Smooth muscle cell (in vitro differentiated cells): ENCODE data around the gene ZNF366. TPM values are rescaled to one million over a fixed set of nuclear protein-coding genes. Genes with fewer than 3 reads are reported as not detected.

Source experiments
- DNase-seq: peaks from one replicate; lab custom pipeline; 2025; ENCODE audit not compliant: unreplicated experiment; lab: John Stamatoyannopoulos, UW
- H2AFZ ChIP-seq: fragments of 200-600 bp; sonication (generic); 2 replicates; pipeline ENCODE4 v1.6.0; 2016; ENCODE audit warnings: antibody characterized with exemption, low read depth, mild to moderate bottlenecking
- H3F3A ChIP-seq: fragments of 200-600 bp; sonication (generic); 2 replicates; pipeline ENCODE4 v1.6.0; 2017; ENCODE audit warnings: antibody characterized with exemption, low read depth
- H3K27ac ChIP-seq: fragments of 200-600 bp; sonication (generic); 2 replicates; pipeline ENCODE4 v1.5.1; 2016; ENCODE audit warnings: low read depth, mild to moderate bottlenecking
- H3K27me3 ChIP-seq: fragments of 200-600 bp; sonication (generic); 2 replicates; pipeline ENCODE4 v1.6.1; 2016; ENCODE audit warnings: low read depth, mild to moderate bottlenecking
- H3K36me3 ChIP-seq: fragments of 200-600 bp; sonication (generic); 2 replicates; pipeline ENCODE4 v1.5.1; 2016; ENCODE audit warnings: low read depth
- H3K4me1 ChIP-seq: fragments of 200-600 bp; sonication (generic); 2 replicates; pipeline ENCODE4 v1.5.1; 2016; ENCODE audit warnings: low read depth
- H3K4me2 ChIP-seq: fragments of 200-600 bp; sonication (generic); 2 replicates; pipeline ENCODE4 v1.6.0; 2016; ENCODE audit warnings: mild to moderate bottlenecking
- H3K4me3 ChIP-seq: fragments of 200-600 bp; sonication (generic); 2 replicates; pipeline ENCODE4 v1.5.1; 2016; ENCODE audit warnings: mild to moderate bottlenecking
- H3K79me2 ChIP-seq: fragments of 200-600 bp; sonication (generic); 2 replicates; pipeline ENCODE4 v1.6.0; 2016; ENCODE audit warnings: low read depth, mild to moderate bottlenecking
- H3K9ac ChIP-seq: fragments of 200-600 bp; sonication (generic); 2 replicates; pipeline ENCODE4 v1.6.0; 2016; ENCODE audit warnings: low read depth
- H3K9me3 ChIP-seq: fragments of 200-600 bp; sonication (generic); replicated peaks from 2 replicates; pipeline ENCODE4 v1.5.1; 2016; ENCODE audit warnings: low read depth
- H4K20me1 ChIP-seq: fragments of 200-600 bp; sonication (generic); 2 replicates; pipeline ENCODE4 v1.6.0; 2016; ENCODE audit warnings: low read depth
- CTCF ChIP-seq: fragments of 200-600 bp; sonication (generic); IDR thresholded peaks from 2 replicates; pipeline ENCODE4 v1.5.1; 2017; ENCODE audit warnings: borderline replicate concordance, mild to moderate bottlenecking, antibody characterized with exemption; ENCODE audit not compliant: insufficient read depth, poor library complexity, severe bottlenecking
- WGBS: methylation state at CpG from one replicate; pipeline ENCODE4 v1.1.7; 2016; ENCODE audit warnings: low lambda C conversion rate; 5-methylcytosine and 5-hydroxymethylcytosine counted together
- polyA plus RNA-seq: library from polyadenylated mRNA; unstranded; fragments of >200 nt; fragmentation: Nextera tagmentation; extraction: Ambion mirVana; gene quantifications from 2 replicates; pipeline ENCODE4 v1.2.1, GENCODE V29; 2016
- total RNA-seq: library from RNA; depleted of rRNA; stranded (reverse); fragments of >200 nt; gene quantifications from 2 replicates; pipeline ENCODE4 v1.2.3, GENCODE V29; 2014

The ZNF366 gene
- total and polyA plus RNA-seq, 2 experiments from 2014 or later, result not detected

DNA sequence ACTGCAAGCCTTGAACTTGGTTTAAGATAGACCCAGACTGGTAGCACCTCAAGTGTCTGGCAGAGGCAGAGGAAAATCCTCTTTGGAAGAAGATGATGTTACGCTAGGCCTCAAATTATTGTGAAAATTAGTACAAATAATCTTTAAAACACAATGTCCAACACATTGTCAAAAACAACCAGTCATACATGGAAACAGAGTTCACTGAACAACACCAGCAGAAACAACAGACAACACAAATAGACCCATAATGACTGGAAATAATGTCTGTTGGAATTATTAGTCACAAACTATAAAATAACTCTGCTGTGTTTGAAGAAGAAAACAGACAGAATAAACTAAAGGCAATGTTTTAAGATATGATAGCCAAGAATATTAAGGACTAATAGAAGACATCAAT is 15.4 kb upstream of the ZNF366 start:
- no peaks in the 10 kb centered on the region for H3K36me3 ChIP-seq
- H3F3A ChIP-seq, result peaks cover 6% of the 10 kb centered on the region
- no peak overlapping the region for H3K4me2 ChIP-seq
- no peaks in the 10 kb centered on the region for H3K79me2 ChIP-seq
- no peaks in the 10 kb centered on the region for H3K27me3 ChIP-seq
- H3K4me1 ChIP-seq, result no peaks in the 10 kb centered on the region
- no peak overlapping the region for H3K9ac ChIP-seq
- H4K20me1 ChIP-seq, result no peaks in the 10 kb centered on the region
- H3K4me3 ChIP-seq, result no peak overlapping the region
- DNase-seq, result no peak
- no peak overlapping the region for H2AFZ ChIP-seq
- no peaks in the 10 kb centered on the region for H3K9me3 ChIP-seq
- 100% methylated on average over 1 of the region's 1 CpG for WGBS
- no peak overlapping the region for H3K27ac ChIP-seq
- no peak for TF ChIP-seq CTCF

DNA sequence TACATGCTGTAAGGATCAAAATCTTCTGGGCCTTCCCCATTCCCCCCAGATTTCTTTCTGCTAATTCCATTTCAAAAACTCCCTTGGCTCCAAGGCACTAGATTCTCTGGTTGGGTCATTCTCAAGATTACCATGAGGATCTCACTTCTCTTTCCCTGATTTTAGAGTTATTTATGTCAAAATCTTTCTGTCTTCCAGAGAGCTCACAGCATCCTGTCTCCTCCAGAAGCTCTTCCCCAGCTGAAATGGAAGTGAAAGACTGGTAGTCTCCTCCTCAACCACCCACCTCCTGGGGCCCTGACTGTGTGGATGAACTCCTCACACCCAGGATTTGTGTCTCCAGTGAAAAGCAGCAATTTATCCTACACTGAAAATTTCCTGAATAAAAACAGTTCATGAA is 11.9 kb upstream of the ZNF366 start:
- Histone ChIP-seq H3K9ac (no peak overlapping the region), H2AFZ (no peak overlapping the region), H3F3A (no peaks in the 10 kb centered on the region), H3K4me1 (no peaks in the 10 kb centered on the region), H4K20me1 (no peaks in the 10 kb centered on the region), H3K36me3 (no peaks in the 10 kb centered on the region), H3K9me3 (no peaks in the 10 kb centered on the region), H3K4me3 (no peak overlapping the region), H3K27ac (no peak overlapping the region), H3K4me2 (no peak overlapping the region), H3K27me3 (no peaks in the 10 kb centered on the region), H3K79me2 (no peaks in the 10 kb centered on the region)
- no peak for TF ChIP-seq CTCF
- no peak for DNase-seq

- Histone ChIP-seq H3K4me2 (no peak overlapping the region), H3K4me3 (no peak overlapping the region), H2AFZ (no peak overlapping the region), H3K36me3 (no peaks in the 10 kb centered on the region), H3K9me3 (no peaks in the 10 kb centered on the region), H3K27ac (no peak overlapping the region), H3K4me1 (no peaks in the 10 kb centered on the region), H3K27me3 (no peaks in the 10 kb centered on the region), H3K9ac (no peak overlapping the region), H3F3A (no peaks in the 10 kb centered on the region), H3K79me2 (no peaks in the 10 kb centered on the region), H4K20me1 (no peaks in the 10 kb centered on the region)
- TF ChIP-seq CTCF, result no peak
- WGBS, result 88% methylated on average over 12 of the region's 12 CpGs
- DNase-seq, result no peak
Measured at GRCh38 chr5:72518001-72518683, 10.9 kb upstream of the ZNF366 start.

- DNase-seq, result no peak
- Histone ChIP-seq H3K27me3 (no peaks in the 10 kb centered on the region), H2AFZ (no peak overlapping the region)
Measured at GRCh38 chr5:72516916-72517315, 9.7 kb upstream of the ZNF366 start.

More at GRCh38 chr5:72516916-72517315, 9.7 kb upstream of the ZNF366 start:
- 98% methylated on average over 2 of the region's 2 CpGs for WGBS
- no peak overlapping the region for H3K27ac ChIP-seq
- H3K4me2 ChIP-seq, result no peak overlapping the region
- no peak overlapping the region for H3K9ac ChIP-seq
- H3F3A ChIP-seq, result no peaks in the 10 kb centered on the region
- H3K79me2 ChIP-seq, result no peaks in the 10 kb centered on the region
- no peak overlapping the region for H3K4me3 ChIP-seq
- no peaks in the 10 kb centered on the region for H3K9me3 ChIP-seq
- H4K20me1 ChIP-seq, result no peaks in the 10 kb centered on the region
- H3K4me1 ChIP-seq, result no peaks in the 10 kb centered on the region
- no peaks in the 10 kb centered on the region for H3K36me3 ChIP-seq
- TF ChIP-seq CTCF, result no peak
